Measurements from ENCODE around the gene SMIM5. TPM values are rescaled to one million over a fixed set of nuclear protein-coding genes. Genes with fewer than 3 reads are reported as not detected.

Gene SMIM5
- total RNA-seq, 1 experiment from 2014 or later: 0.24 TPM

DNA sequence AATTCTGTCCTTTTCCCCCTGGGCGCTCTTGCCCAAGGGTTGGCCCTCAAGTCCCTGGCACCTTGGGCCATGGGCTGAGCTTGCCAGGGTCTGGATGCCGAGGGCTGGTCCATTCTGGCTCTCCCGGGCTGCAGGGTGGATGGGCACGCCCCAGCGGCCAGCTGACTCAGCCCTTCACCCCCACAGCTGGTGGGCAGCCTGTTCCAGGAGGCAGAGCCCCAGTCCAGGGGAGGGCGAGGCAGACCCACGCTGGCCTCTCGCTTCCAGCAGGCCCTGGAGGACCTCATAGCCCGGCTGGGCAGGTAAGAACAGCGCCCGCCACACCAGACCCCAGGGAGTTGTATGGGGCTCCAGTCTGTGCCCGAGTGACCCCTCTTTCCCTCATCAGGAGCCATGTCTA lies 30.6 kb upstream of the SMIM5 start:
- Mint-ChIP-seq H3K9me3 (no peaks in the 10 kb centered on the region), H3K36me3 (ENCODE audit: insufficient read depth in 1 of 3, low read depth in 3 of 3) (no peaks in the 10 kb centered on the region), H3K4me1 (no peaks in the 10 kb centered on the region), H3K27me3 (ENCODE audit: low read depth) (peaks cover 2% of the 10 kb centered on the region), H3K4me3 (no peak overlapping the region), H3K27ac (no peak overlapping the region)
- no peaks in the 10 kb centered on the region for H3K79me2 ChIP-seq (ENCODE audit: insufficient read depth, low read length)
- H4K20me1 ChIP-seq (ENCODE audit: control insufficient read depth, insufficient read depth, insufficient read length): no peaks in the 10 kb centered on the region
- no peak overlapping the region for H3K27ac ChIP-seq (ENCODE audit: insufficient read length, low read depth, low read length)
- no CpG with 5 or more reads among the region's 12 CpGs for WGBS (ENCODE audit: extremely low coverage, insufficient read length, low lambda C conversion rate)
- peak; percentile 28 for DNase-seq
- no peak overlapping the region for H2AFZ ChIP-seq (ENCODE audit: low read length)
- no peaks in the 10 kb centered on the region for H3K79me1 ChIP-seq (ENCODE audit: insufficient read depth, low read depth, low read length, poor library complexity, severe bottlenecking)
- H3K14ac ChIP-seq (ENCODE audit: insufficient read depth, low read length): no peak overlapping the region; the same call in 1 of the 2 replicates
- no peak overlapping the region for H3K4me2 ChIP-seq (ENCODE audit: insufficient read depth, insufficient read length, low read length)
- no peak overlapping the region for H2AK5ac ChIP-seq (ENCODE audit: insufficient read length, low read length)
- no peak for TF ChIP-seq CTCF (conservative IDR thresholded peaks at IDR 0.05)
- H2BK5ac ChIP-seq (ENCODE audit: insufficient read length, low read length): no peak overlapping the region
- no peaks in the 10 kb centered on the region for H3K4me1 ChIP-seq (ENCODE audit: insufficient read depth, low read length)
- no peak overlapping the region for H2BK15ac ChIP-seq (ENCODE audit: low read depth, low read length)
- no peaks in the 10 kb centered on the region for H3K23me2 ChIP-seq (ENCODE audit: insufficient read length, low read depth, low read length, poor library complexity, severe bottlenecking)
- H3K4ac ChIP-seq (ENCODE audit: low read depth, low read length): no peak overlapping the region
- H4K5ac ChIP-seq (ENCODE audit: insufficient read length, low read depth, low read length): no peak overlapping the region
- H3K56ac ChIP-seq (ENCODE audit: insufficient read length, low read depth, low read length): no peak overlapping the region
- no peak overlapping the region for H3K23ac ChIP-seq (ENCODE audit: insufficient read length, low read depth, low read length)
- no peak overlapping the region for H3T11ph ChIP-seq (ENCODE audit: low read length)
- H2BK12ac ChIP-seq (ENCODE audit: insufficient read length, low read depth, low read length): no peak overlapping the region
- H4K8ac ChIP-seq (replicated peaks; ENCODE audit: insufficient read length, low read depth, low read length): no peak overlapping the region
- H3K9me3 ChIP-seq (ENCODE audit: control insufficient read depth, low read depth, low read length): no peaks in the 10 kb centered on the region
- H3K18ac ChIP-seq (ENCODE audit: insufficient read length, low read depth, low read length): no peak overlapping the region
- no peak overlapping the region for H2BK120ac ChIP-seq (ENCODE audit: low read depth, low read length, poor library complexity, severe bottlenecking)
- no peaks in the 10 kb centered on the region for H3K27me3 ChIP-seq (ENCODE audit: insufficient read depth, low read length)
- no peak overlapping the region for H2BK20ac ChIP-seq (ENCODE audit: low read depth, low read length, poor library complexity, severe bottlenecking)
- H3K9ac ChIP-seq (ENCODE audit: extremely low read depth, insufficient read length, low read length): no peak overlapping the region
- no peak overlapping the region for H4K91ac ChIP-seq (ENCODE audit: insufficient read length, low read depth, low read length)

Data from H9 (cell line).